Neural cell (in vitro differentiated cells): ENCODE measurements around the gene MED14. TPM values are rescaled to one million over a fixed set of nuclear protein-coding genes. Genes with fewer than 3 reads are reported as not detected.

Experiments used
- H2AFZ ChIP-seq: fragments of 200-600, 300-800 bp; sonication (generic), shearing (Covaris generic); 2 replicates; pipeline ENCODE4 v1.6.0; 2014; ENCODE audit warnings: low read depth, mild to moderate bottlenecking, antibody characterized with exemption, low read length, moderate library complexity
- H3F3A ChIP-seq: fragments of 200-600 bp; shearing (Covaris generic); 2 replicates; pipeline ENCODE4 v1.6.1; 2016; ENCODE audit warnings: mild to moderate bottlenecking, moderate library complexity, mixed read lengths, antibody characterized with exemption, low read length; ENCODE audit not compliant: insufficient read depth, poor library complexity, severe bottlenecking
- H3K27ac ChIP-seq: fragments of 200-600, 300-800 bp; sonication (generic), shearing (Covaris generic); 2 replicates; pipeline ENCODE4 v1.5.1; 2014; ENCODE audit warnings: mild to moderate bottlenecking, low read length, moderate library complexity
- H3K27me3 ChIP-seq: fragments of 300-800, 200-600 bp; sonication (generic), shearing (Covaris generic); 2 replicates; pipeline ENCODE4 v1.6.0; 2014; ENCODE audit warnings: mild to moderate bottlenecking, low read depth, low read length, moderate library complexity; ENCODE audit not compliant: insufficient read depth
- H3K36me3 ChIP-seq: fragments of 300-800, 200-600 bp; sonication (generic), shearing (Covaris generic); 2 replicates; pipeline ENCODE4 v1.5.1; 2014; ENCODE audit warnings: mild to moderate bottlenecking, antibody characterized with exemption, low read length, moderate library complexity; ENCODE audit not compliant: insufficient read depth
- H3K4me2 ChIP-seq: fragments of 300-800, 200-600 bp; sonication (generic), shearing (Covaris generic); 2 replicates; pipeline ENCODE4 v1.6.0; 2014; ENCODE audit warnings: mild to moderate bottlenecking, low read length
- H3K4me3 ChIP-seq: fragments of 300-800, 200-600 bp; sonication (generic), shearing (Covaris generic); 2 replicates; pipeline ENCODE4 v1.5.1; 2014; ENCODE audit warnings: mild to moderate bottlenecking, low read length, moderate library complexity
- H3K79me2 ChIP-seq: fragments of 200-600 bp; shearing (Covaris generic); replicated peaks from 2 replicates; pipeline ENCODE4 v1.6.0; 2014; ENCODE audit warnings: mild to moderate bottlenecking, low read length, moderate library complexity; ENCODE audit not compliant: insufficient read depth
- H3K9ac ChIP-seq: fragments of 300-800, 200-600 bp; sonication (generic), shearing (Covaris generic); 2 replicates; pipeline ENCODE4 v1.6.1; 2016; ENCODE audit warnings: mild to moderate bottlenecking, low read length, mixed read lengths
- H3K9me2 ChIP-seq: fragments of 200-600 bp; shearing (Covaris generic); 2 replicates; pipeline ENCODE4 v1.6.1; 2016; ENCODE audit warnings: mild to moderate bottlenecking, low read length, mixed read lengths; ENCODE audit not compliant: insufficient read depth
- H3K9me3 ChIP-seq: fragments of 200-600, 300-800 bp; sonication (generic), shearing (Covaris generic); 2 replicates; pipeline ENCODE4 v1.6.1; 2016; ENCODE audit warnings: mild to moderate bottlenecking, mixed run types, low read length, moderate library complexity, mixed read lengths
- H4K20me1 ChIP-seq: fragments of 200-600 bp; shearing (Covaris generic); 2 replicates; pipeline ENCODE4 v1.6.1; 2016; ENCODE audit warnings: mild to moderate bottlenecking, mixed run types; ENCODE audit not compliant: insufficient read depth
- EP300 ChIP-seq: fragments of 450-650 bp; conservative IDR thresholded peaks from 2 replicates; pipeline ENCODE4 v1.6.1; 2014; ENCODE audit warnings: antibody characterized with exemption, mild to moderate bottlenecking, moderate library complexity; ENCODE audit not compliant: poor library complexity, severe bottlenecking
- EZH2 ChIP-seq: fragments of 200-600, 300-800 bp; shearing (Covaris generic), sonication (generic); IDR thresholded peaks from 2 replicates; pipeline ENCODE4 v1.6.1; 2014; ENCODE audit warnings: antibody characterized with exemption, low read length, borderline replicate concordance, mild to moderate bottlenecking; ENCODE audit not compliant: insufficient read depth, poor library complexity, severe bottlenecking
- MXI1 ChIP-seq: fragments of 450-650 bp; conservative IDR thresholded peaks from 2 replicates; pipeline ENCODE4 v1.6.1; 2014; ENCODE audit warnings: antibody characterized with exemption, mild to moderate bottlenecking; ENCODE audit not compliant: poor library complexity, severe bottlenecking
- POLR2AphosphoS5 ChIP-seq: IDR thresholded peaks from 2 replicates; pipeline ENCODE4 v1.6.1; 2012
- RAD21 ChIP-seq: fragments of 450-650 bp; conservative IDR thresholded peaks from 2 replicates; pipeline ENCODE4 v1.6.1; 2014; ENCODE audit warnings: antibody characterized with exemption, mild to moderate bottlenecking, moderate library complexity
- SMC3 ChIP-seq: fragments of 450-650 bp; conservative IDR thresholded peaks from 2 replicates; pipeline ENCODE4 v1.6.1; 2014; ENCODE audit warnings: antibody characterized with exemption, mild to moderate bottlenecking, moderate library complexity; ENCODE audit not compliant: poor library complexity
- TAF1 ChIP-seq: IDR thresholded peaks from 2 replicates; pipeline ENCODE4 v1.6.1; 2012; ENCODE audit warnings: low read depth
- polyA plus RNA-seq: library from polyadenylated mRNA; depleted of rRNA; stranded (reverse); fragments of >200 nt; gene quantifications from 2 replicates; pipeline ENCODE4 v1.2.3, GENCODE V29; 2014
- TF ChIP-seq, protein P1 (sequence below): fragments of 450-650 bp; IDR thresholded peaks from 2 replicates; pipeline ENCODE4 v1.5.1; 2014; ENCODE audit warnings: antibody characterized with exemption, mild to moderate bottlenecking, moderate library complexity; ENCODE audit not compliant: poor library complexity, severe bottlenecking
- TF ChIP-seq, protein P2 (sequence below): IDR thresholded peaks from 2 replicates; pipeline ENCODE4 v1.6.1; 2012; ENCODE audit warnings: borderline replicate concordance

MED14 gene
- polyA plus RNA-seq, 1 donor from 2014 or later = 22.4 TPM

DNA sequence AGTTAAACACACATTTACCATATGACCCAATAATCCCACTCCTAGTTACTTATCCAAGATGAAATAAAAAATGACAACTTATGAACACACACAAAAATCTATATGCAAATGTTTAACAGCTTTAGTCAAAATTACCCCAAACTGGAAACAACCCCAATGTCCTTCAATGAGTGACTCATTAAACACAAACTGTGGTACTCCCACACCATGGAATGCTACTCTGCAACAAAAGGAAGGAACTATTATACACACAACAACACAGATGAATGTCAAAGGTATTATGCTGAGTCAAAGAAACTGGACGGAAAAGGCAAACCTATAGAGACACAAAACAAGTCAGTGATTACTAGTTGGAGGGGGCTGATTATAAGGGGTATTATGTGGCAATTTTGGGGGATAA lies 40.5 kb downstream of the MED14 start:
- no peak overlapping the region for H2AFZ ChIP-seq
- H3K27me3 ChIP-seq = no peaks in the 10 kb centered on the region
- TF ChIP-seq MXI1 = no peak
- TF ChIP-seq SMC3 = no peak
- TF ChIP-seq, protein P1, sequence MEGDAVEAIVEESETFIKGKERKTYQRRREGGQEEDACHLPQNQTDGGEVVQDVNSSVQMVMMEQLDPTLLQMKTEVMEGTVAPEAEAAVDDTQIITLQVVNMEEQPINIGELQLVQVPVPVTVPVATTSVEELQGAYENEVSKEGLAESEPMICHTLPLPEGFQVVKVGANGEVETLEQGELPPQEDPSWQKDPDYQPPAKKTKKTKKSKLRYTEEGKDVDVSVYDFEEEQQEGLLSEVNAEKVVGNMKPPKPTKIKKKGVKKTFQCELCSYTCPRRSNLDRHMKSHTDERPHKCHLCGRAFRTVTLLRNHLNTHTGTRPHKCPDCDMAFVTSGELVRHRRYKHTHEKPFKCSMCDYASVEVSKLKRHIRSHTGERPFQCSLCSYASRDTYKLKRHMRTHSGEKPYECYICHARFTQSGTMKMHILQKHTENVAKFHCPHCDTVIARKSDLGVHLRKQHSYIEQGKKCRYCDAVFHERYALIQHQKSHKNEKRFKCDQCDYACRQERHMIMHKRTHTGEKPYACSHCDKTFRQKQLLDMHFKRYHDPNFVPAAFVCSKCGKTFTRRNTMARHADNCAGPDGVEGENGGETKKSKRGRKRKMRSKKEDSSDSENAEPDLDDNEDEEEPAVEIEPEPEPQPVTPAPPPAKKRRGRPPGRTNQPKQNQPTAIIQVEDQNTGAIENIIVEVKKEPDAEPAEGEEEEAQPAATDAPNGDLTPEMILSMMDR = no peak
- no peak for TF ChIP-seq EZH2
- TF ChIP-seq RAD21 = no peak
- TF ChIP-seq, protein P2, sequence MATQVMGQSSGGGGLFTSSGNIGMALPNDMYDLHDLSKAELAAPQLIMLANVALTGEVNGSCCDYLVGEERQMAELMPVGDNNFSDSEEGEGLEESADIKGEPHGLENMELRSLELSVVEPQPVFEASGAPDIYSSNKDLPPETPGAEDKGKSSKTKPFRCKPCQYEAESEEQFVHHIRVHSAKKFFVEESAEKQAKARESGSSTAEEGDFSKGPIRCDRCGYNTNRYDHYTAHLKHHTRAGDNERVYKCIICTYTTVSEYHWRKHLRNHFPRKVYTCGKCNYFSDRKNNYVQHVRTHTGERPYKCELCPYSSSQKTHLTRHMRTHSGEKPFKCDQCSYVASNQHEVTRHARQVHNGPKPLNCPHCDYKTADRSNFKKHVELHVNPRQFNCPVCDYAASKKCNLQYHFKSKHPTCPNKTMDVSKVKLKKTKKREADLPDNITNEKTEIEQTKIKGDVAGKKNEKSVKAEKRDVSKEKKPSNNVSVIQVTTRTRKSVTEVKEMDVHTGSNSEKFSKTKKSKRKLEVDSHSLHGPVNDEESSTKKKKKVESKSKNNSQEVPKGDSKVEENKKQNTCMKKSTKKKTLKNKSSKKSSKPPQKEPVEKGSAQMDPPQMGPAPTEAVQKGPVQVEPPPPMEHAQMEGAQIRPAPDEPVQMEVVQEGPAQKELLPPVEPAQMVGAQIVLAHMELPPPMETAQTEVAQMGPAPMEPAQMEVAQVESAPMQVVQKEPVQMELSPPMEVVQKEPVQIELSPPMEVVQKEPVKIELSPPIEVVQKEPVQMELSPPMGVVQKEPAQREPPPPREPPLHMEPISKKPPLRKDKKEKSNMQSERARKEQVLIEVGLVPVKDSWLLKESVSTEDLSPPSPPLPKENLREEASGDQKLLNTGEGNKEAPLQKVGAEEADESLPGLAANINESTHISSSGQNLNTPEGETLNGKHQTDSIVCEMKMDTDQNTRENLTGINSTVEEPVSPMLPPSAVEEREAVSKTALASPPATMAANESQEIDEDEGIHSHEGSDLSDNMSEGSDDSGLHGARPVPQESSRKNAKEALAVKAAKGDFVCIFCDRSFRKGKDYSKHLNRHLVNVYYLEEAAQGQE = no peak
- TF ChIP-seq TAF1 = no peak
- TF ChIP-seq POLR2AphosphoS5 = no peak
- TF ChIP-seq EP300 = no peak
- no peak overlapping the region for H3K27ac ChIP-seq
- H3K9me2 ChIP-seq = no peaks in the 10 kb centered on the region
- H3K9me3 ChIP-seq = no peaks in the 10 kb centered on the region
- H3F3A ChIP-seq = no peaks in the 10 kb centered on the region
- no peak overlapping the region for H3K4me3 ChIP-seq
- H4K20me1 ChIP-seq = no peaks in the 10 kb centered on the region
- H3K9ac ChIP-seq = no peak overlapping the region
- H3K4me2 ChIP-seq = no peak overlapping the region
- peaks cover 8% of the 10 kb centered on the region for H3K36me3 ChIP-seq
- H3K79me2 ChIP-seq = no peaks in the 10 kb centered on the region

DNA sequence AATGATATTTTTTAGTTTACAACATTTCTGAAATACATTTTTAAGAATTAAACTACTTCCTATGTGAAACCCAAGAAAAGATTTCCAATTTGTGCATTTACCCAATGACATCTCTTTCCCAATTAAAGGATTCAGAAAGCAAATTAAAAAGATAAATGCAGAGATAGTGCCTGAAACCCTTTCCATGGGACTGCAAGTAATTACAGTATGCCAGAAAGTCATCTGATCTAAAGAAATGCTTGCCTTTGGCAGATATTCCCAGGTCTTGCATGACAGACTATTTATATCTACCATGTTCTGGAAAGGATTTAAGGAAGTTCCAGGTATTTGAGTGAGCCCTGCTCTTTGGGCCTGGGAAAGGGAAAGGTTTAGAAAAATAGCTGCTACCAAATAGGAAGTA lies 46.4 kb downstream of the MED14 start:
- no peak overlapping the region for H3K4me3 ChIP-seq
- no peak overlapping the region for H3K9ac ChIP-seq
- H3K27me3 ChIP-seq = no peaks in the 10 kb centered on the region
- no peak overlapping the region for H2AFZ ChIP-seq
- no peaks in the 10 kb centered on the region for H3K36me3 ChIP-seq
- H3F3A ChIP-seq = no peaks in the 10 kb centered on the region
- no peaks in the 10 kb centered on the region for H3K9me2 ChIP-seq
- TF ChIP-seq RAD21 (no peak), POLR2AphosphoS5 (no peak), SMC3 (no peak), EP300 (no peak), TAF1 (no peak)
- TF ChIP-seq, protein P1 = no peak
- TF ChIP-seq, protein P2 = no peak
- H3K79me2 ChIP-seq = no peaks in the 10 kb centered on the region
- no peaks in the 10 kb centered on the region for H4K20me1 ChIP-seq
- no peak overlapping the region for H3K4me2 ChIP-seq
- no peak overlapping the region for H3K27ac ChIP-seq
- H3K9me3 ChIP-seq = no peaks in the 10 kb centered on the region
